IMR-90 (cell line): ENCODE results near the gene TUBGCP3. TPM values are rescaled to one million over a fixed set of nuclear protein-coding genes. Genes with fewer than 3 reads are reported as not detected.

Experiments used
- ATAC-seq: fragments of 200-7000 bp; cut with Tn5 transposase; 2 replicates; pipeline ENCODE4 v1.9.1; 2020; ENCODE audit warnings: low read depth, mild to moderate bottlenecking, moderate library complexity
- BruUV-seq: library from RNA; stranded (reverse); fragments of 400-500 nt; replicated peaks from 2 replicates; lab custom pipeline; 2021; lab: Mats Ljungman, UMichigan
- CTCF ChIA-PET: fragments of 300-600 bp; formaldehyde crosslinking; extraction: SDS; loops from one replicate; lab custom pipeline; 2021; ENCODE audit warnings: antibody characterized with exemption; lab: Yijun Ruan, JAX
- POLR2A ChIA-PET: fragments of 300-600 bp; sonication (Branson Sonifier 250); formaldehyde crosslinking; loops from one replicate; lab custom pipeline; 2022; ENCODE audit warnings: antibody characterized with exemption; ENCODE audit not compliant: unreplicated experiment; lab: Charles Lee
- DNase-seq: peaks from one replicate; pipeline ENCODE4 v3.0.0; 2013
- H2AFZ ChIP-seq: replicated peaks from 2 replicates; pipeline ENCODE3; 2013; ENCODE audit warnings: low read length, mild to moderate bottlenecking; ENCODE audit not compliant: poor library complexity
- H2AK5ac ChIP-seq: 2 replicates; pipeline ENCODE4 v1.6.1; 2013; ENCODE audit warnings: low read depth, low read length, inconsistent platforms
- H2AK9ac ChIP-seq: replicated peaks from 2 replicates; pipeline ENCODE3; 2013; ENCODE audit warnings: mild to moderate bottlenecking, low read depth, low read length, moderate library complexity; ENCODE audit not compliant: poor library complexity
- H2BK120ac ChIP-seq: 2 replicates; pipeline ENCODE4 v1.6.1; 2013; ENCODE audit warnings: low read depth, low read length, inconsistent platforms
- H2BK15ac ChIP-seq: 3 replicates; pipeline ENCODE4 v1.6.1; 2013; ENCODE audit warnings: low read depth, low read length, inconsistent platforms
- H2BK20ac ChIP-seq: 2 replicates; pipeline ENCODE4 v1.6.1; 2013; ENCODE audit warnings: low read depth, mild to moderate bottlenecking, inconsistent platforms, low read length, moderate library complexity
- H2BK5ac ChIP-seq: 2 replicates; pipeline ENCODE4 v1.6.1; 2013; ENCODE audit warnings: mild to moderate bottlenecking, low read depth, low read length, inconsistent platforms; ENCODE audit not compliant: poor library complexity, severe bottlenecking
- H3K14ac ChIP-seq: replicated peaks from 2 replicates; pipeline ENCODE4 v1.6.1; 2013; ENCODE audit warnings: low read depth, low read length, inconsistent platforms
- H3K18ac ChIP-seq: 2 replicates; pipeline ENCODE4 v1.6.1; 2013; ENCODE audit warnings: low read depth, low read length, control low read depth
- H3K23ac ChIP-seq: 2 replicates; pipeline ENCODE4 v1.6.1; 2013; ENCODE audit warnings: low read depth, low read length, inconsistent platforms
- H3K27ac ChIP-seq: 2 replicates; pipeline ENCODE4 v1.5.1; 2013; ENCODE audit warnings: mild to moderate bottlenecking, control low read depth, low read length; ENCODE audit not compliant: insufficient read depth
- H3K27me3 ChIP-seq: 2 replicates; pipeline ENCODE4 v1.6.1; 2013; ENCODE audit warnings: low read length; ENCODE audit not compliant: control insufficient read depth, insufficient read depth
- H3K36me3 ChIP-seq: 2 replicates; pipeline ENCODE4 v1.6.1; 2013; ENCODE audit warnings: low read length, mixed read lengths; ENCODE audit not compliant: control insufficient read depth, insufficient read depth
- H3K4ac ChIP-seq: 2 replicates; pipeline ENCODE4 v1.6.1; 2013; ENCODE audit warnings: low read depth, low read length, inconsistent platforms
- H3K4me1 ChIP-seq: 2 replicates; pipeline ENCODE4 v1.6.1; 2013; ENCODE audit warnings: low read length, mixed read lengths; ENCODE audit not compliant: control insufficient read depth, insufficient read depth
- H3K4me2 ChIP-seq: 2 replicates; pipeline ENCODE4 v1.6.1; 2013; ENCODE audit warnings: low read depth, mild to moderate bottlenecking, control low read depth, low read length, moderate library complexity
- H3K4me3 ChIP-seq: 2 replicates; pipeline ENCODE4 v1.5.1; 2013; ENCODE audit warnings: low read depth, mild to moderate bottlenecking, control low read depth, low read length, moderate library complexity; ENCODE audit not compliant: insufficient read depth
- H3K56ac ChIP-seq: 2 replicates; pipeline ENCODE4 v1.6.1; 2013; ENCODE audit warnings: low read length, inconsistent platforms; ENCODE audit not compliant: insufficient read depth; ENCODE audit errors: extremely low read depth
- H3K79me1 ChIP-seq, 2 experiments: 2 replicates each; pipeline ENCODE4 v1.6.1; 2013; ENCODE audit warnings: low read length in 2 of 2, inconsistent platforms in 1 of 2, low read depth in 1 of 2
- H3K9ac ChIP-seq: 2 replicates; pipeline ENCODE4 v1.6.1; 2013; ENCODE audit warnings: low read depth, low read length, control low read depth
- H3K9me1 ChIP-seq: 2 replicates; pipeline ENCODE4 v1.6.1; 2013; ENCODE audit warnings: low read length, inconsistent platforms; ENCODE audit not compliant: insufficient read depth
- H3K9me3 ChIP-seq: 2 replicates; pipeline ENCODE4 v1.6.1; 2013; ENCODE audit warnings: low read length; ENCODE audit not compliant: control insufficient read depth, insufficient read depth
- H4K20me1 ChIP-seq: 2 replicates; pipeline ENCODE4 v1.6.1; 2013; ENCODE audit warnings: low read length, inconsistent platforms; ENCODE audit not compliant: insufficient read depth
- H4K5ac ChIP-seq: 2 replicates; pipeline ENCODE4 v1.6.1; 2013; ENCODE audit warnings: mild to moderate bottlenecking, low read depth, low read length, control low read depth
- H4K8ac ChIP-seq, 2 experiments: 2 replicates each; pipeline ENCODE4 v1.6.1; 2013; ENCODE audit warnings: low read depth in 2 of 2, low read length in 2 of 2, control low read depth in 1 of 2, inconsistent platforms in 1 of 2
- H4K91ac ChIP-seq: 2 replicates; pipeline ENCODE4 v1.6.1; 2013; ENCODE audit warnings: low read depth, low read length, inconsistent platforms; ENCODE audit not compliant: insufficient read depth
- BHLHE40 ChIP-seq: fragments of 150-350 bp; IDR thresholded peaks from 2 replicates; pipeline ENCODE4 v1.6.1; 2016; ENCODE audit warnings: mild to moderate bottlenecking, low read depth, low read length
- CEBPB ChIP-seq: IDR thresholded peaks from 2 replicates; pipeline ENCODE4 v1.6.1; 2012; ENCODE audit warnings: low read depth, low read length, improper control_type of control experiment
- CHD1 ChIP-seq: IDR thresholded peaks from 2 replicates; pipeline ENCODE4 v1.6.1; 2012; ENCODE audit warnings: low read depth, low read length, improper control_type of control experiment
- FOS ChIP-seq: fragments of 150-350 bp; IDR thresholded peaks from 2 replicates; pipeline ENCODE4 v1.6.1; 2016; ENCODE audit warnings: low read depth, low read length
- MAFK ChIP-seq: IDR thresholded peaks from 2 replicates; pipeline ENCODE4 v1.6.1; 2012; ENCODE audit warnings: low read depth, low read length, improper control_type of control experiment
- MAZ ChIP-seq: IDR thresholded peaks from 2 replicates; pipeline ENCODE4 v1.6.1; 2012; ENCODE audit warnings: low read depth, mild to moderate bottlenecking, low read length, improper control_type of control experiment, moderate library complexity, borderline replicate concordance
- MXI1 ChIP-seq: IDR thresholded peaks from 2 replicates; pipeline ENCODE4 v1.6.1; 2012; ENCODE audit warnings: low read depth, mild to moderate bottlenecking, low read length, moderate library complexity, borderline replicate concordance
- NFE2L2 ChIP-seq: fragments of 150-350 bp; IDR thresholded peaks from 2 replicates; pipeline ENCODE4 v1.6.1; 2016; ENCODE audit warnings: low read depth, mild to moderate bottlenecking, low read length
- POLR2A ChIP-seq: IDR thresholded peaks from 2 replicates; pipeline ENCODE4 v1.6.1; 2012; ENCODE audit warnings: mild to moderate bottlenecking, low read depth, low read length
- RAD21 ChIP-seq: IDR thresholded peaks from 2 replicates; pipeline ENCODE4 v1.6.1; 2012; ENCODE audit warnings: low read length, improper control_type of control experiment
- RCOR1 ChIP-seq: IDR thresholded peaks from 2 replicates; pipeline ENCODE4 v1.6.1; 2012; ENCODE audit warnings: mild to moderate bottlenecking, low read length, improper control_type of control experiment; ENCODE audit not compliant: insufficient replicate concordance
- RFX5 ChIP-seq: IDR thresholded peaks from 2 replicates; pipeline ENCODE4 v1.8.0; 2012; ENCODE audit warnings: low read depth, mild to moderate bottlenecking, low read length, moderate library complexity
- SMC3 ChIP-seq: fragments of 150-350 bp; IDR thresholded peaks from 2 replicates; pipeline ENCODE4 v1.6.1; 2016; ENCODE audit warnings: low read depth, mild to moderate bottlenecking, antibody characterized with exemption, low read length, moderate library complexity
- WGBS, 2 experiments: methylation state at CpG; one replicate each; pipeline versions ENCODE4 v1.1.5 to v1.1.7; 2013; ENCODE audit warnings: missing lambda C conversion rate in 2 of 2; ENCODE audit not compliant: insufficient read length in 1 of 2; ENCODE audit errors: extremely low coverage in 2 of 2; 5-methylcytosine and 5-hydroxymethylcytosine counted together
- dilution Hi-C: fragments of 300-500 bp; cut with HindIII; formaldehyde crosslinking; loops from one replicate; pipeline ENCODE4 v1.14.3; 2018; ENCODE audit warnings: low sequenced_read_pairs; ENCODE audit not compliant: unreplicated experiment
- in situ Hi-C: fragments of 300-500 bp; cut with MboI; formaldehyde crosslinking; loops from 3 replicates; pipeline ENCODE4 v1.14.3; 2019; ENCODE audit warnings: low sequenced_read_pairs, inconsistent platforms, mixed read lengths
- intact Hi-C: fragments of 100-400 bp; cut with micrococcal nuclease; formaldehyde crosslinking; loops from 2 replicates; pipeline ENCODE4 v1.10.0; 2022
- polyA plus RNA-seq, 3 experiments: library from polyadenylated mRNA; depleted of rRNA; stranded (reverse); fragments of >200 nt; gene quantifications; 2 replicates each; pipeline ENCODE4 v1.2.3, GENCODE V29; 2012; ENCODE audit warnings: low replicate concordance in 1 of 3
- total RNA-seq: library from RNA; depleted of rRNA; stranded (reverse); fragments of >200 nt; gene quantifications from 2 replicates; pipeline ENCODE4 v1.2.3, GENCODE V29; 2012
- TF ChIP-seq, protein P1 (sequence below): fragments of 150-350 bp; IDR thresholded peaks from 2 replicates; pipeline ENCODE4 v1.6.1; 2016; ENCODE audit warnings: low read depth, mild to moderate bottlenecking, low read length, moderate library complexity, borderline replicate concordance
- TF ChIP-seq, protein P2 (sequence below): fragments of 150-350 bp; IDR thresholded peaks from 2 replicates; pipeline ENCODE4 v1.6.1; 2017; ENCODE audit warnings: mild to moderate bottlenecking, antibody characterized with exemption, low read length, low read depth
- TF ChIP-seq, protein P3 (sequence below): conservative IDR thresholded peaks from 2 replicates; pipeline ENCODE4 v1.5.1; 2012; ENCODE audit warnings: mild to moderate bottlenecking, low read depth, low read length, improper control_type of control experiment

TUBGCP3 gene
- total and polyA plus RNA-seq, 2 of the 4 experiments (the other 2 are of a cell fraction) = 16.0 to 17.8 TPM

DNA sequence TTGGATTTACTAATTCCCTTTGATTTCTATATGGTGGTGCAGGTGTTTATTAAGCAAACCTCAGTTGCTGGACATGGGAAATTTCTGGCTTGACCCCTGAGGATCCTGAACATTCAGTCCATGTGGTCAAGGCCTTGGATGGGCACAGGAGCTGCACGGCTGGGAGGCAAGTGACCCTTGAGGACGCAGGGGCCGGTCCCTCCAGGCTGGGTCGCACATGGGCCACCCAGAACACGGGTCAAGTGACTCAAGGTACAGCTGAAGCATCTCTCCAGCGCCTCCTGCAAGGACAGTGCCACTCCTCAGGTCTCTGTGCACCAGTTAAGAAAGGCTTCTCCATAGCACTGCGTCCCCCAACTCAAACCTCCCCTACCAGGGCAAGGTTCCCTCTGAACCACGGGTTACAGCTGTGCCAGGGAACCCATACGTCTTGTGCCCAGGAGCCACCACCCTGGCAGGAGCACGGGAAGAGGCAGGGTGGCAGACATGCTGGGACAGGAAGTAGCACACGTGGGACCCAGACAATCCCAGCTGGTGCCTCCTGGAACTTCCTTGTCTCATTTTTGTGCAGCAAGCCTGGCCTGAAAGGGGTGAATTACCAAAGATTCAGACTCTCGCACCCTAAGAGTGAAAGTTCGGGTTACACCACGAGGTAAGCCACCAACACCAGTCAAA is 118.7 kb downstream of the TUBGCP3 start:
- no peak overlapping the region for H3K23ac ChIP-seq
- no TSS peak for BruUV-seq
- H3K18ac ChIP-seq = no peak overlapping the region
- H3K9ac ChIP-seq = no peak overlapping the region
- POLR2A ChIA-PET = no interaction called here
- CTCF ChIA-PET = no interaction called here
- no peak overlapping the region for H3K4ac ChIP-seq
- DNase-seq (no peak), ATAC-seq (no peak)
- no peak overlapping the region for H2AK5ac ChIP-seq
- H4K5ac ChIP-seq = no peak overlapping the region
- H3K27me3 ChIP-seq = no peaks in the 10 kb centered on the region
- H4K8ac ChIP-seq = no peak overlapping the region
- no peaks in the 10 kb centered on the region for H3K79me1 ChIP-seq
- no peak overlapping the region for H2BK5ac ChIP-seq
- H3K4me1 ChIP-seq = no peaks in the 10 kb centered on the region
- dilution Hi-C loops (no loop called here), in situ Hi-C loops (no loop called here), intact Hi-C loops (no loop called here)
- no peak overlapping the region for H3K4me2 ChIP-seq
- WGBS, 2 experiments = 69% methylated on average over 7 of the region's 14 CpGs; no CpG with 5 or more reads in 1 of the 2 experiments
- H4K20me1 ChIP-seq = no peaks in the 10 kb centered on the region
- no peak overlapping the region for H2AK9ac ChIP-seq
- TF ChIP-seq CEBPB = no peak
- TF ChIP-seq, protein P1, sequence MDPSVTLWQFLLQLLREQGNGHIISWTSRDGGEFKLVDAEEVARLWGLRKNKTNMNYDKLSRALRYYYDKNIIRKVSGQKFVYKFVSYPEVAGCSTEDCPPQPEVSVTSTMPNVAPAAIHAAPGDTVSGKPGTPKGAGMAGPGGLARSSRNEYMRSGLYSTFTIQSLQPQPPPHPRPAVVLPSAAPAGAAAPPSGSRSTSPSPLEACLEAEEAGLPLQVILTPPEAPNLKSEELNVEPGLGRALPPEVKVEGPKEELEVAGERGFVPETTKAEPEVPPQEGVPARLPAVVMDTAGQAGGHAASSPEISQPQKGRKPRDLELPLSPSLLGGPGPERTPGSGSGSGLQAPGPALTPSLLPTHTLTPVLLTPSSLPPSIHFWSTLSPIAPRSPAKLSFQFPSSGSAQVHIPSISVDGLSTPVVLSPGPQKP = no peak
- no peak for TF ChIP-seq RAD21
- no peak for TF ChIP-seq RCOR1
- no peak for TF ChIP-seq RFX5
- no peak for TF ChIP-seq MXI1
- TF ChIP-seq SMC3 = no peak
- no peak for TF ChIP-seq NFE2L2
- no peak for TF ChIP-seq POLR2A
- TF ChIP-seq, protein P2, sequence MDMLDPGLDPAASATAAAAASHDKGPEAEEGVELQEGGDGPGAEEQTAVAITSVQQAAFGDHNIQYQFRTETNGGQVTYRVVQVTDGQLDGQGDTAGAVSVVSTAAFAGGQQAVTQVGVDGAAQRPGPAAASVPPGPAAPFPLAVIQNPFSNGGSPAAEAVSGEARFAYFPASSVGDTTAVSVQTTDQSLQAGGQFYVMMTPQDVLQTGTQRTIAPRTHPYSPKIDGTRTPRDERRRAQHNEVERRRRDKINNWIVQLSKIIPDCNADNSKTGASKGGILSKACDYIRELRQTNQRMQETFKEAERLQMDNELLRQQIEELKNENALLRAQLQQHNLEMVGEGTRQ = no peak
- TF ChIP-seq BHLHE40 = no peak
- no peak for TF ChIP-seq CHD1
- TF ChIP-seq FOS = no peak
- TF ChIP-seq, protein P3, sequence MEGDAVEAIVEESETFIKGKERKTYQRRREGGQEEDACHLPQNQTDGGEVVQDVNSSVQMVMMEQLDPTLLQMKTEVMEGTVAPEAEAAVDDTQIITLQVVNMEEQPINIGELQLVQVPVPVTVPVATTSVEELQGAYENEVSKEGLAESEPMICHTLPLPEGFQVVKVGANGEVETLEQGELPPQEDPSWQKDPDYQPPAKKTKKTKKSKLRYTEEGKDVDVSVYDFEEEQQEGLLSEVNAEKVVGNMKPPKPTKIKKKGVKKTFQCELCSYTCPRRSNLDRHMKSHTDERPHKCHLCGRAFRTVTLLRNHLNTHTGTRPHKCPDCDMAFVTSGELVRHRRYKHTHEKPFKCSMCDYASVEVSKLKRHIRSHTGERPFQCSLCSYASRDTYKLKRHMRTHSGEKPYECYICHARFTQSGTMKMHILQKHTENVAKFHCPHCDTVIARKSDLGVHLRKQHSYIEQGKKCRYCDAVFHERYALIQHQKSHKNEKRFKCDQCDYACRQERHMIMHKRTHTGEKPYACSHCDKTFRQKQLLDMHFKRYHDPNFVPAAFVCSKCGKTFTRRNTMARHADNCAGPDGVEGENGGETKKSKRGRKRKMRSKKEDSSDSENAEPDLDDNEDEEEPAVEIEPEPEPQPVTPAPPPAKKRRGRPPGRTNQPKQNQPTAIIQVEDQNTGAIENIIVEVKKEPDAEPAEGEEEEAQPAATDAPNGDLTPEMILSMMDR = no peak
- TF ChIP-seq MAFK = no peak
- TF ChIP-seq MAZ = no peak
- H2BK120ac ChIP-seq = no peak overlapping the region
- no peaks in the 10 kb centered on the region for H3K36me3 ChIP-seq
- no peak overlapping the region for H2BK20ac ChIP-seq
- no peaks in the 10 kb centered on the region for H3K9me3 ChIP-seq
- no peaks in the 10 kb centered on the region for H3K9me1 ChIP-seq
- H4K91ac ChIP-seq = no peak overlapping the region
- H3K14ac ChIP-seq = no peak overlapping the region
- H3K4me3 ChIP-seq = no peak overlapping the region
- no peak overlapping the region for H2AFZ ChIP-seq
- no peak overlapping the region for H2BK15ac ChIP-seq
- H3K27ac ChIP-seq = no peak overlapping the region
- H3K56ac ChIP-seq = no peak overlapping the region
